ENCODE results near the gene CAPG. TPM values are rescaled to one million over a fixed set of nuclear protein-coding genes. Genes with fewer than 3 reads are reported as not detected.
A peak's percentile ranks its signal among the peaks of the same experiment; 100 is the strongest.
"Not testable (repeated sequence)": the region's sequence is repeated elsewhere in the genome, so short reads cannot be mapped to it uniquely, and the experiment has no call there.

The CAPG gene
- total RNA-seq, 1 donor from 2014 or later, result 60.7 TPM

DNA sequence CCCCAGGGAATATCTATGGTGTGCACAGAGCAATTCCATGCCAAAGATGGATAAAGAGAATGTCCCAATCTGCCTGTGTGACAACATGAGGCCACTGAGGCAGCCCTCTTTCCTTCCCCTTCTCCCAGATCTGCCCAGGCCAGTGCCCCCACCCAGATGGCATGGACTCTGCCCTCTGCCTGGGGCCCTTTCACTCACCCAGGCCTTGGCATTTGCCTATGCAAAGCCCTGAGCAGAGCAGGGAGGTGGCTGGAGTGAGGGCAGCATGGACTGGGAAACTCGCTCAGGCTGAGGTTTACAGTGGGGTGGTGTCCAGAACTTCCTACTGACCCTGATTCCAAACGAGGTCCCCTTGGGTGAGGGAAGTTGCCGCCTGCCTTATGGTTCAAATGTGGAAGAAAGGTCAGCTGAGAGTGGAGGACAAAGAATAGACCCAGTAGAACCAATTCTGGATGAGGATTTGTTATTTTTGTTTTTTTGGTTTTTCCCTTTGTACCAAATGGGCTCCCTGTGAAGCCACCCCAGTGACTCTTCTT lies 17.2 kb upstream of the CAPG start:
- intact Hi-C loops (cut with DNase I), result no loop called here
- DNase-seq (ENCODE audit: low spot score) (no peak), ATAC-seq (no peak)

- DNase-seq (ENCODE audit: low spot score), result no peak
- intact Hi-C loops (cut with DNase I), result no loop called here
- no peak for ATAC-seq
These were observed 15.4 kb upstream of the CAPG start for GRCh38 chr2:85425588-85425987.

DNA sequence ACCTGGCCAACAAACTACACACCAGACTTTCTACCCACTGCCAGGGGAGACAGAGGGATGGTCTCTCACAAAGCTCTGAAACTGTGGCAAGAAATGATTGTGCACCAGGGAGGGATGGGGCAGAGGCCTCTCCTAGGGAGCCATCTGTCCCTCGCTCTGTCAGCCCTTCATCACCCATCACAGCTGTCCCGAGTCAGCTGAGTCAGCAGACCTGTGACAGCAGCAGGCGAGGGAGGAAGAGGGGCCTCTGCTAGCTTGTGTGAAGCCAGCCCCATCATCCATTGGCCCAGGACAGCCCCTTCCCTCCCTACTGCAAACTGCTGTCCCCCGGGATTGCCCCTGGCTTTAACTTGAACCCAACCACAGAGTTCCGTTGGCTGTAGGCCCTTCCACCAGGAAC lies 13.4 kb upstream of the CAPG start:
- DNase-seq (ENCODE audit: low spot score) (no peak), ATAC-seq (no peak)
- intact Hi-C loops (cut with DNase I), result loop anchor here (5.0 kb wide), 1 partner anchor 114 kb away; the partner anchor contains the start of gene MAT2A

GRCh38 chr2:85422072-85422457 lies 11.9 kb upstream of the CAPG start:
- no peak for ATAC-seq
- intact Hi-C loops (cut with DNase I), result loop anchor here (5.0 kb wide), 1 partner anchor 115 kb away; the partner anchor contains the start of gene MAT2A
- DNase-seq (ENCODE audit: low spot score), result no peak

DNA sequence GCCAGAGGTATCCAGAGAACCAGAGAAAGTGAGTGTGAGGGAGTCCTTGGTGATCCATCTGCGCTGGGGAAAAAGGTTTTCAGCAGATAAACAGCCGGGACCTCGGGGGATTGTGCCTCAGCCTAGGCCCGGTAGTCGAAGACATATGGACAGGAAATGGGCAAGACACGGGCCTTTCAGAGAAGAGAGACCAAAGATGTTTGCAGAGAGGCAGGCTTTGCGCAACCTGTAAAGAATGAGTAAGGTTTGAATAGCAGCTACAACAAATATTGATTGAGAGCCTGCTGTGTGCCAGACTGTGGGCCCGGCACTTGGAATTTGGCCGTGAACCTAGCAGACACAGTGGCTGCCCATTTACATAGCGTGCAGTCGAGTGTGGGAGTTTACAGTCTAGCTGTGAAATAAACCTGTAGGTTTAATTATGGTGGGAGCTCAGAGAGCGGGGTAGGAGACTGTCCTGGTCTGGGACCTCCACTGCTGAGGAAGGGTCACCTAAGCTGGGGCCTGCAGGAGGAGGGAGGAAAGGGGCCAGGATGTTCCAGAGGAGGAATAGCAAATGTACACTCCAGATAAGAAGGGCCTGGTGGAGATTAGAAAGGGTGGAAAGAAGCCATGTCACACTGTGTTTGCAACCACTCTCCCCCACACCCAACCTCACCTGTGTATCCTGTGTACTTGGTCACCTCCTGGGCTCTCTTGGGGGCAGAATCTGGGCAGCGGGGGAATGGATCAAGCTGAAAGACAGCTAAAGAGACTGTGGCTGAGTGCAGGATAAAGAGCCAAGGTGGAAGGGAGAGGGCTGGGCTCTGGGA lies 11.3 kb upstream of the CAPG start:
- no peak for DNase-seq (ENCODE audit: low spot score)
- ATAC-seq, result no peak

GRCh38 chr2:85420536-85421259 lies 10.5 kb upstream of the CAPG start:
- intact Hi-C loops (cut with DNase I), result loop anchor here (2.0 to 5.0 kb wide), 2 partner anchors 117 to 132 kb away; partner anchors contain the start of gene MAT2A
- DNase-seq (ENCODE audit: low spot score) (peak; percentile 95), ATAC-seq (peak; percentile 80)

More for the DNA sequence above, 11.3 kb upstream of the CAPG start:
- intact Hi-C loops (cut with DNase I), result loop anchor here (2.0 to 5.0 kb wide), 2 partner anchors 116 to 131 kb away; partner anchors contain the start of gene MAT2A

GRCh38 chr2:85419009-85419675 lies 9.0 kb upstream of the CAPG start:
- ATAC-seq (peak; percentile 18), DNase-seq (ENCODE audit: low spot score) (peak; percentile 62)
- intact Hi-C loops (cut with DNase I), result no loop called here

GRCh38 chr2:85418132-85419008 lies 8.2 kb upstream of the CAPG start, which contains the start of gene SH2D6:
TSS of gene SH2D6 (plus strand) at chr2:85418714. CDS start at chr2:85429466, 10,752 bp downstream.
- peak; percentile 89 for ATAC-seq
- DNase-seq (ENCODE audit: low spot score), result peak; percentile 92
- intact Hi-C loops (cut with DNase I), result no loop called here

DNA sequence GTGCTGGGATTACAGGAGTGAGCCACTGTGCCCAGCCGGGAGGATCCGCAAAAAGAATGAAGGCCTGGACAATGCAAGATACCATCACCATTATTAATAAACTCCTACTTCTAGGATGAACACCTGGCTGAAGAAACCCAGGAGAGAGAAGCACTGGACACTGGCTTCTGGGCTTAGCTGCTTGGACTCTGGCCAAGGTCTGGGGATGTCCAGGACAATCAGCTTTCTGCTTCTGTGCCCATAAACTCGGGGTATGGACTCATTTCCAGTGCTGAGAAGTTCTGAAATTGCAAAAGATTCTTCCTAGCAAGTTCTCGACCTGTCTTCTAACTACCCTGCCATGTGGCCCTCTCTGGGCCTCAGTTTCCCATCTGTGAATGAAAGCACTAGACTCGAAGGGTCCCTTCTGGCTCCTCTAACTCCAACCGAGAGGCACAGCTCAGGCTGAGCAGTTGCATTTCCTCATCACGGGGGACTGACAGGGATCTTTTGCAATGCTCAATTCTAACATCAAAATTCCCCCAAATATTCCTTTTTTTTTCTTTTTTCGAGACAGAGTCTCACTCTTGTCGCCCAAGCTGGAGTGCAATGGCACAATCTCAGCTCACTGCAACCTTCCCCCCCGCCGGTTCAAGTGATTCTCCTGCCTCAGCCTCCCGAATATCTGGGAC lies 5.9 kb upstream of the CAPG start:
- intact Hi-C loops (cut with DNase I), result no loop called here
- ATAC-seq (no peak), DNase-seq (ENCODE audit: low spot score) (no peak)

DNA sequence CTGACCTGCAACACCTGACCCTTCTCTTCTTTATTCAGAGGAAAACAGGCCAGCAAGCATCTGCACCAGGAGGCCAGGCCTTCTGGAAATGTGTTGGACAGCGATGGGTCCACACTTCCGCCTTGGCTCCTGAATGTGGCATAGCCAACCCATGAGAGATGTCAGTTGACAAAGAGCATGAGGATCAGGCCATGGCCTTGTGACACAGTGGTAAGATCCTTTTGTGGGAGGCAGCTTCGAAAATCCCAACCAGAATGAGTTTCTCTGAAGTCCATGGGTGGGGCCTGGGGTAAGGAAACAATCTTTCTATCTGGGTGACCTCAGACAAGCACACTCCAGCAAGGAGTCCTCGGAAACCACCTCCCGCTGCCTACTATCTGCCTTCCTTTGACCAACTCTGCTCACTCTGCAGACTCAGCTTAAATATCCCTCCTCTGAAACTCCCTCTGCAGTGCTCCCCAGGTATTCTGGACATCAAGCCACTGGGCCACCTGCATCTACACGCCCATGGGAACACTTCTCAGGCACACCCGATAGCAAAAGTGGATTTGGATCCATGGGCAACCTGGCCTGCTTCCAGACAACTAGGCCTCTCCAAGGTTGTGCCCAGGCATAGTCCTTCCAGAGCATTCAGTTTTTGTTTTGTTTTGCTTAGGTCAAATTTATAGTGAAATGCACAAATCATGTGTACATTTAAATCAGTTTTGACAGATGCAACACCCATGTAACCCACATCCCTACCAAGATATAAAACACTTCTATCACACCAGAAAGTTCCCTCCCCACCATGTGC lies 4.8 kb upstream of the CAPG start:
- ATAC-seq (no peak), DNase-seq (ENCODE audit: low spot score) (no peak)
- intact Hi-C loops (cut with DNase I), result no loop called here

- intact Hi-C loops (cut with DNase I); DNase-seq (ENCODE audit: low spot score); ATAC-seq: not testable (repeated sequence)
These were observed 4.2 kb upstream of the CAPG start for GRCh38 chr2:85414421-85414759.

DNA sequence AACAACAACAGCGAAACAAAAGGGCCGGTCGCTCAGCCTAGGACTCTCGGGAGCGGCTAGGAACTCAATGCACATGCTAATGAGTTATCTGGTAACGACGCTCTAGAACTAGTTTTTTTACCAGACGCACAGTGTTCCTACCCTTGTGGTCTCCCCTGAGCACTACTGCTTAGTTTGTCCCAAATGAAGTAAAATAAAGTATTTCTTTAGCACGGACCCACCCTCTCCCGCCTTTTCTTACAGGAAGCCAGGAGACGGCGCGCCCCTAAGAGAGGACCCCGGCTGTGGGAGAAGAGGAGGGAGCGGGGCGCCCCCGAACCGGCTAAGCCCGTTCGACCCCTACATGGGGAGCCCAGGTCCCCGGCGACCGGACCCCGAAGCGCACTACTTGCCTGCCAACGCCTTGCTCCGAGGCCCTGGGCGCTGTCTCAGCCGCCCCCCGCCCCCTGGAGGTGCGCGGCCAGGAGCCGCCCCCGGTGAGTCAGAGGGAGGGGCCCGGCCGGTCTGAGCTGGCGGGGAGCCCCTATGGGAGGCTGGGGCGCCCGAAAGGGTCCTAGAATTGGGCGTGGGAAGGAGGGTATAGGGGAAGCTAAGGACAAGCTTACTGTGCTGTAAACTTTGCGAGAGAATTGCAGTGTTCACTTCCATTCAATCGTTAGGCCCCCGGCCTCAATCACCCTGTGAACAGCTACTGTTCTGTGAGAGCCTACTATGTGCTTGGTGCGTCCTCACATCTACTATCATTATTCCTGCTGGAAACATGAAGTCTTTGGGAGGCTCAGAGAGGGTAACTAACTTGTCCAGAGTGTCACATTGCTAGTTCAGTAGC lies 3.6 kb upstream of the CAPG start:
- intact Hi-C loops (cut with DNase I), result no loop called here
- DNase-seq (ENCODE audit: low spot score) (peak; percentile 68), ATAC-seq (peak; percentile 47)

DNA sequence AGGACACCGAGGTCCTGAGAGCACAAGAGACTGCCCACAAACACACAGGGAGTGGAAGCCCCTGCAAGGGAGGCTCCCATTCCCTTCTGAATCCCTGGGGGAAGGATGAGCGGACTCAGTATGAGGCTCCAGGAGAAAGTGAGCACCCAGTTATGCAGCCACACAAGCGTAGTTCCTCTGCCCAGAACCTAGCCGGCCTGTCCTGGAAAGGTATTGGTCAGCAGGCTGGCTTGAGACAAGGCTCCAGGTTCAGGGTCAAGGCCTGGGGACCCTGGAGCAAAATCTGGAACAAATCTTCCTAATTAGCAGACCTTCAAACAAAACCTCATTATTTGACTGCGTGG lies 1.2 kb upstream of the CAPG start:
- ATAC-seq, result no peak
- intact Hi-C loops (cut with DNase I), result no loop called here
- DNase-seq (ENCODE audit: low spot score), result no peak

GRCh38 chr2:85410584-85411404 lies 628 bp upstream of the CAPG start:
- intact Hi-C loops (cut with DNase I), result no loop called here
- ATAC-seq (no peak), DNase-seq (ENCODE audit: low spot score) (no peak)

DNA sequence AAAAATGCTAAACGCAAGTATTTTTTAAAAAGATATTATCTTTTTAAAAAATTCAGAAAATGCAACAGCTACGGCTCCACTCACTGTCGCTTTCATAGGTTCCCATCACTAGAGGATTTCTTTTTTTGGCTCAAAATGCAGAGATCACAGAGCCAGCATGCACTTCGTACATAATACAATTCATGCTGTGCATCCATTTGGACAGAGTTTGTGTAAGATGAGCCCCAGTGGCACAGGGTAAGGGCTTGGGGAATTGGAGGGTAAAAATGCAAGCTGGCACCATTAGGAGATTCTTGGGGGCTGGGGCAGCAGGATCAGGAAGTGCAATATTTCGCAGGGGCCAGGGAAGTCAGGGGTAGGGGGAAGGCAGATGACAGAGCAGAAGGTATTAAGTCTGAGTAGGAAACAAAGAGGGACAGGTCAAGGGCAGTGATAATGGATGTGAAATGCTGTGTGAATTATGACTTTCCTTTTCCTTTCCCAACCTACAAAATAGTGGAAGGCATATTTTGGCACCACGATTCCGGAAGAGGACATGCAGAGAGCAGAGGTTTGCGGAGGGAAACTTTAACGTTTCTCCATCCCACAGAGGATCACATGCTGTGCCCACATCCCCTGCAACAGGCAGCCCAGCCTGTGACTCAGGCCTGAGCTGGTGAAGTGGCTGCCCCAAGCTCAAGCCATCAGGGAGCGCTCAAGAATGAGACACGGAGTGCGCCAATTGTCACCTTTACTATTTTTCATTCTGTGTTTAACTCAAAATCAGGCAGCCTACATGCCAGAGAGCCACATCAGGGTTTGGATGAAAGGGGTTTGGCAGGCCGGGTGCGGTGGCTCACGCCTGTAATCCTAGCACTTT lies 4.7 kb downstream of the CAPG start:
- DNase-seq (ENCODE audit: low spot score) (no peak), ATAC-seq (peak; percentile 72)
- intact Hi-C loops (cut with DNase I), result no loop called here

Data from sciatic nerve (tissue), 2 donors.